ENCODE measurements around the gene CCR3.

The CCR3 gene

DNA sequence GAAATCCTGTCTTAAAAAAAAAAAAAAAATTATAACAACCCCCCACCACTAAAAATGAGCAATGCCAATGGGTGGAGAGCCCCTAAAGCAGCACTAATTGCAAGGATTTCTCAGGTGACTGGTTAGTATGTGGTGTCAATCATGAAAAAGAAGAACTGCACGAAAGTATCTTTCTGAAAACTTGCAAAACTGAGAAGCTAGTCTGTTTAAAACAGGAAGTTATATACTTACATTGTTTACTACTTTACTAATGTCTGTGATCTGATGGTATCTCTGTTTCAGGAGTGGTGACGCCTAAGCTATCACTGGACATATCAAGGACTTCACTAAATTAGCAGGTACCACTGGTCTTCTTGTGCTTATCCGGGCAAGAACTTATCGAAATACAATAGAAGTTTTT, at the start of gene CCR3:
CCR3 (plus strand) TSS at position 341 of the 400 bp plus-strand sequence. CDS start 22,699 bp downstream, outside the sequence.
- TF ChIP-seq CEBPB (IDR thresholded peaks at IDR 0.05) = no peak
- TF ChIP-seq EP300 (IDR thresholded peaks at IDR 0.05; ENCODE audit: borderline replicate concordance) = no peak
- no peak for TF ChIP-seq ZBTB7A (IDR thresholded peaks at IDR 0.05; ENCODE audit: low read depth)

DNA sequence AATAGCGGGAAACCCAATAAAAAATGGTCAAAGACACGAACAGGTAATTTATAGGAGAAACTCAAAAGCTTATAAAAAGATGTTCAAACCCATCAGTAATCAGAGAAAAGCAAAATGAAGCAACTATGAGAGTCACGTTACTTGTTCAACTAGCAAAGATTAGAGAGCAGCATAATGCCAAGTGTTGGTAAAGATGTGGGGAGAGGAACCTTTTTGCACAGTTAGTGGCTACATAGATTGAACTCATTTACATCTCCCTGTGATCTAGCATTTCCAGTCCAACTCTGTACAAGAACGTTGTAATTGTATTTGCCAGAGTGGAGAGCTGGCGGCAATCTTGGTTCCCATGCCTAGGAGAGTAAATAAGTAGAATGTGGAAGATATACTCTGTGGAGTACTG, 49.3 kb upstream of the CCR3 start:
- TF ChIP-seq TEAD4 (IDR thresholded peaks at IDR 0.05) = no peak
- TF ChIP-seq NFIC (IDR thresholded peaks at IDR 0.05) = no peak
- no peak for TF ChIP-seq CREB1 (IDR thresholded peaks at IDR 0.05; ENCODE audit: low read depth)
- no peak for TF ChIP-seq CEBPB (IDR thresholded peaks at IDR 0.05)
- no peak for TF ChIP-seq TCF12 (IDR thresholded peaks at IDR 0.05; ENCODE audit: low read depth)
- no peak for TF ChIP-seq RAD21 (IDR thresholded peaks at IDR 0.05; ENCODE audit: low read depth)
- TF ChIP-seq, protein P1, sequence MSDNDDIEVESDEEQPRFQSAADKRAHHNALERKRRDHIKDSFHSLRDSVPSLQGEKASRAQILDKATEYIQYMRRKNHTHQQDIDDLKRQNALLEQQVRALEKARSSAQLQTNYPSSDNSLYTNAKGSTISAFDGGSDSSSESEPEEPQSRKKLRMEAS (IDR thresholded peaks at IDR 0.05) = no peak

DNA sequence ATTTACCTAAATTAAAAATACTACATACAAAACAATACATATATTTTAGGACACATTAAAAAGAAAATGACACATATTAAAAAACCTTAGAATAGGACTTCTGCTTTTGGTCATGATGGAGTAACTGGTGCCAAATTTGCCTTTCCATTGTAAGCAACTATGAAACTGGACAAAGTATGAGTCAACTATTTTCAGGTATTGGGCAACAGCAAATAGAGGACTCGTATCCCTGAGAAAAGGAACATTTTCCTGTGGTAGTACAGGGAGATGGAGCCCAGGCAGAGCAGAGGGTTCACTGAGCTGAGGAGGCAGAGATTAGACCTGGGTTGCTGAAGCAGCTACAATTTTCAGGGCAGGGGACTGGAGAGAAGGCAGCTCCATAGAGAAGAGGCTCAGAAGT, 48.8 kb upstream of the CCR3 start:
- TF ChIP-seq CREB1 (IDR thresholded peaks at IDR 0.05; ENCODE audit: low read depth) (no peak), ZBTB7A (IDR thresholded peaks at IDR 0.05; ENCODE audit: low read depth) (no peak), EGR1 (IDR thresholded peaks at IDR 0.05) (no peak), TAF1 (IDR thresholded peaks at IDR 0.05; ENCODE audit: low read depth) (no peak), RAD21 (IDR thresholded peaks at IDR 0.05; ENCODE audit: low read depth) (no peak), TEAD4 (IDR thresholded peaks at IDR 0.05) (no peak)
- TF ChIP-seq, protein P1 (IDR thresholded peaks at IDR 0.05) = no peak

DNA sequence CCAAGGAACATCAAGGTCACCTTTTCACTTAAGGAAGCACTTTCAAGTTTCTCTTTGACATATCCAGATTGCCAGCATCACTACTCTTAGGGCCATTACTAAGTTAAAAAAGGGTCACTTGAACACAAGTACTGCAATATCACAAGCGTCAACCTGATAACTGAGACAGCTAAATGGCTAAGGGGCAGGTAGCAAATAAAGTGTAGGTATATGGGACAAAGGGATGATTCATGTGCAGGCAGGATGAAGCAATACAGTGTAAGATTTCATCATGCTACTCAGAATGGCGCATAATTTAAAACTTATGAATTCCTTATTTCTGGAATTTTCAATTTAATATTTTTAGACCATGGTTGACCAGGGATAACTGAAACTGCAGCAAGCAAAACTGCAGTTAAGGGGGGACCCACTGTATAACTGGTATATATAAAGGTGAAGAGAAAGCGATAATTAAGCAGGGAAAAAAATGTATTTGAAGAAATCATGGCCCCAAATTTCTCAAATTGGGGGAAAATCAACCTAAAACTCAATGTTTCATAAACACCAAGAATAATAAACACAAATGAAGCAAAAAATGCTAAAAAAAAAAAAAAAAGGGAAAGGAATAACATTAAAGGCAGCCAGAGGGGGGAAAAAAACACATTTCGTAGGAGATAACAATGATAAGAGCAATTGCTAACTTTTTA, 47.2 kb upstream of the CCR3 start:
- TF ChIP-seq EP300 (IDR thresholded peaks at IDR 0.05; ENCODE audit: borderline replicate concordance) = no peak
- TF ChIP-seq RAD21 (IDR thresholded peaks at IDR 0.05; ENCODE audit: low read depth) = no peak
- TF ChIP-seq CEBPB (IDR thresholded peaks at IDR 0.05) = no peak
- no peak for TF ChIP-seq NFIC (IDR thresholded peaks at IDR 0.05)
- TF ChIP-seq TCF12 (IDR thresholded peaks at IDR 0.05; ENCODE audit: low read depth) = no peak
- TF ChIP-seq, protein P2, sequence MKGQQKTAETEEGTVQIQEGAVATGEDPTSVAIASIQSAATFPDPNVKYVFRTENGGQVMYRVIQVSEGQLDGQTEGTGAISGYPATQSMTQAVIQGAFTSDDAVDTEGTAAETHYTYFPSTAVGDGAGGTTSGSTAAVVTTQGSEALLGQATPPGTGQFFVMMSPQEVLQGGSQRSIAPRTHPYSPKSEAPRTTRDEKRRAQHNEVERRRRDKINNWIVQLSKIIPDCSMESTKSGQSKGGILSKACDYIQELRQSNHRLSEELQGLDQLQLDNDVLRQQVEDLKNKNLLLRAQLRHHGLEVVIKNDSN (IDR thresholded peaks at IDR 0.05) = no peak
- TF ChIP-seq CREB1 (IDR thresholded peaks at IDR 0.05; ENCODE audit: low read depth) = no peak
- no peak for TF ChIP-seq EGR1 (IDR thresholded peaks at IDR 0.05)
- TF ChIP-seq YY1 (IDR thresholded peaks at IDR 0.05; ENCODE audit: low read depth) = no peak
- TF ChIP-seq TAF1 (IDR thresholded peaks at IDR 0.05; ENCODE audit: low read depth) = no peak
- no peak for TF ChIP-seq ZBTB7A (IDR thresholded peaks at IDR 0.05; ENCODE audit: low read depth)

DNA sequence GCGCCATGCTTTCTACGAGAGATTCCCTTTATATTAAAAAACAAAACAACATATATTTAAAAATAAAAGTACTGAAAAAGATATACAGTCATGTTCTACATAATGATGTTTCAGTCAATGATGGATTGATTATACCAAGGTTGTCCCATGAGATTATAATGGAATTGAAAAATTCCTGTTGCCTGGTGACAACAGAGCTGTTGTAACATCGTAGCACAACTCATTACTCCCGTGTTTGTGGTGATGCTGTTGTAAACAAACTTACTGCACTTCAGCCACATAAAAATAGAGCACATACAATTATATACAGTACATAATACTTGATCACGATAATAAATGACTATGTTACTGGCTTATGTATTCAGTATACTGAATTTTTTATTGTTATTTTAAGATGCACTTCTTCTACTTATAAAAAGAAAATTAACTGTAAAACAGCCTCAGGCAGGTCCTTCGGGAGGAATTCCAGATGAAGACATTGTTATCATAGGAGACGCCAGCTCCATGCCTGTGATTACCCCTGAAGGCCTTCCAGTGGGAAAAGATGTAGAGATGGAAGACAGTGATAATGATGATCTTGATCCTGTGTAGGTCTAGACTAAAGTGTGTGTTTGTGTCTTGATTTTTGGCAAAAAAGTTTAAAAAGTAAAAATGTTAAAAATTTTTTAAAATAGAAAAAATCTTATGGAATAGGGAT, 45.9 kb upstream of the CCR3 start:
- TF ChIP-seq RAD21 (IDR thresholded peaks at IDR 0.05; ENCODE audit: low read depth) = no peak
- TF ChIP-seq TAF1 (IDR thresholded peaks at IDR 0.05; ENCODE audit: low read depth) = no peak
- TF ChIP-seq NFIC (IDR thresholded peaks at IDR 0.05) = no peak
- TF ChIP-seq EP300 (IDR thresholded peaks at IDR 0.05; ENCODE audit: borderline replicate concordance) = no peak
- TF ChIP-seq, protein P2 (IDR thresholded peaks at IDR 0.05) = no peak
- TF ChIP-seq TCF12 (IDR thresholded peaks at IDR 0.05; ENCODE audit: low read depth) = no peak
- TF ChIP-seq TEAD4 (IDR thresholded peaks at IDR 0.05) = no peak
- TF ChIP-seq YY1 (IDR thresholded peaks at IDR 0.05; ENCODE audit: low read depth) = no peak
- no peak for TF ChIP-seq FOXM1 (IDR thresholded peaks at IDR 0.05; ENCODE audit: borderline replicate concordance, low read depth)
- no peak for TF ChIP-seq CEBPB (IDR thresholded peaks at IDR 0.05)

DNA sequence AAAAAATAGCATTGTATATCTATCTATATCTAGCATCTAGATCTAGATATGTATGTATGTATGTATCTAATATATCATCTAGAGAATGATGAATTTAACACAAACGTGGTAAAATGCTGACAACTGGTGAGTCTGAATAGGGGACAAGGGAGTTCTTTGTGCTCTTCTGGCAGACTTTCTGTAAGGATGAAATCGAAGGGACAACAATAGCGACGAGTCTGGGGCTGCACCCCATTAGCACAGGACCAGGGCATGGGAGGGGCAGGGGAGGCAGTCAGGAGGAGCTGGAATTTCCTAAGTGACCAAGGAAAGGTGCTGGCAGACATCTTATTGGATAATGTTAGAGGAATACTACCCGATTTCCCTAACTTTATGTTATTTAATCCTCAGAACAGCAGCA, 42.0 kb upstream of the CCR3 start:
- TF ChIP-seq CREB1 (IDR thresholded peaks at IDR 0.05; ENCODE audit: low read depth) = no peak
- TF ChIP-seq YY1 (IDR thresholded peaks at IDR 0.05; ENCODE audit: low read depth) = no peak
- no peak for TF ChIP-seq EP300 (IDR thresholded peaks at IDR 0.05; ENCODE audit: borderline replicate concordance)
- TF ChIP-seq ZBTB7A (IDR thresholded peaks at IDR 0.05; ENCODE audit: low read depth) = no peak
- no peak for TF ChIP-seq CEBPB (IDR thresholded peaks at IDR 0.05)
- TF ChIP-seq, protein P3, sequence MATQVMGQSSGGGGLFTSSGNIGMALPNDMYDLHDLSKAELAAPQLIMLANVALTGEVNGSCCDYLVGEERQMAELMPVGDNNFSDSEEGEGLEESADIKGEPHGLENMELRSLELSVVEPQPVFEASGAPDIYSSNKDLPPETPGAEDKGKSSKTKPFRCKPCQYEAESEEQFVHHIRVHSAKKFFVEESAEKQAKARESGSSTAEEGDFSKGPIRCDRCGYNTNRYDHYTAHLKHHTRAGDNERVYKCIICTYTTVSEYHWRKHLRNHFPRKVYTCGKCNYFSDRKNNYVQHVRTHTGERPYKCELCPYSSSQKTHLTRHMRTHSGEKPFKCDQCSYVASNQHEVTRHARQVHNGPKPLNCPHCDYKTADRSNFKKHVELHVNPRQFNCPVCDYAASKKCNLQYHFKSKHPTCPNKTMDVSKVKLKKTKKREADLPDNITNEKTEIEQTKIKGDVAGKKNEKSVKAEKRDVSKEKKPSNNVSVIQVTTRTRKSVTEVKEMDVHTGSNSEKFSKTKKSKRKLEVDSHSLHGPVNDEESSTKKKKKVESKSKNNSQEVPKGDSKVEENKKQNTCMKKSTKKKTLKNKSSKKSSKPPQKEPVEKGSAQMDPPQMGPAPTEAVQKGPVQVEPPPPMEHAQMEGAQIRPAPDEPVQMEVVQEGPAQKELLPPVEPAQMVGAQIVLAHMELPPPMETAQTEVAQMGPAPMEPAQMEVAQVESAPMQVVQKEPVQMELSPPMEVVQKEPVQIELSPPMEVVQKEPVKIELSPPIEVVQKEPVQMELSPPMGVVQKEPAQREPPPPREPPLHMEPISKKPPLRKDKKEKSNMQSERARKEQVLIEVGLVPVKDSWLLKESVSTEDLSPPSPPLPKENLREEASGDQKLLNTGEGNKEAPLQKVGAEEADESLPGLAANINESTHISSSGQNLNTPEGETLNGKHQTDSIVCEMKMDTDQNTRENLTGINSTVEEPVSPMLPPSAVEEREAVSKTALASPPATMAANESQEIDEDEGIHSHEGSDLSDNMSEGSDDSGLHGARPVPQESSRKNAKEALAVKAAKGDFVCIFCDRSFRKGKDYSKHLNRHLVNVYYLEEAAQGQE (IDR thresholded peaks at IDR 0.05; ENCODE audit: low read depth) = no peak
- TF ChIP-seq, protein P1 (IDR thresholded peaks at IDR 0.05) = no peak
- no peak for TF ChIP-seq RAD21 (IDR thresholded peaks at IDR 0.05; ENCODE audit: low read depth)
- TF ChIP-seq EGR1 (IDR thresholded peaks at IDR 0.05) = no peak

DNA sequence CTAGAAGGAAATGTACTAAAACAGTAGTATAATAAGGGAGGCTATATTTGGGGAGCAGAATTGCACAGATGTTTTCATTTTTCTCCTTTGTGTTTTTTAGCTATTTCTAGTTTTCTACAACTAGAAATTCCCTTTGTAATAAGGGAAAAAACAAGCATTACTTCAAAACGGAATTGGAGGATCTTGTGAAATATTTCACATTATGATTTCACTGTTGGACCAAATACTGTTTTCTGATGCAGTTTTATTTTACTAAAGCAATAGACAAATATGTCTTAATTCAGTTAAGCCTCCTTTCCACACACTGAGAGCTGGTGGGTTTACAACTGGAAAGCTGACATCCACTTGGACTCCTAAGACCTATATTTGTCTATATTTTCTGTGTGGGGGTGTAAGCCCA, 41.5 kb upstream of the CCR3 start:
- TF ChIP-seq FOXM1 (IDR thresholded peaks at IDR 0.05; ENCODE audit: borderline replicate concordance, low read depth) (no peak), TEAD4 (IDR thresholded peaks at IDR 0.05) (no peak), TAF1 (IDR thresholded peaks at IDR 0.05; ENCODE audit: low read depth) (no peak), RAD21 (IDR thresholded peaks at IDR 0.05; ENCODE audit: low read depth) (no peak), CREB1 (IDR thresholded peaks at IDR 0.05; ENCODE audit: low read depth) (no peak), TCF12 (IDR thresholded peaks at IDR 0.05; ENCODE audit: low read depth) (no peak), EGR1 (IDR thresholded peaks at IDR 0.05) (no peak), CEBPB (IDR thresholded peaks at IDR 0.05) (no peak), YY1 (IDR thresholded peaks at IDR 0.05; ENCODE audit: low read depth) (no peak), ZBTB7A (IDR thresholded peaks at IDR 0.05; ENCODE audit: low read depth) (no peak), NFIC (IDR thresholded peaks at IDR 0.05) (no peak), EP300 (IDR thresholded peaks at IDR 0.05; ENCODE audit: borderline replicate concordance) (no peak)
- TF ChIP-seq, protein P2 (IDR thresholded peaks at IDR 0.05) = no peak
- TF ChIP-seq, protein P3 (IDR thresholded peaks at IDR 0.05; ENCODE audit: low read depth) = no peak
- TF ChIP-seq, protein P1 (IDR thresholded peaks at IDR 0.05) = no peak

All from Ishikawa (cell line).